GM12878 (cell line): ENCODE data around the gene RIC8B. TPM values are rescaled to one million over a fixed set of nuclear protein-coding genes. Genes with fewer than 3 reads are reported as not detected.

ENCODE experiments used
- BHLHE40 ChIP-seq, 2 experiments: fragments of 450-650 bp in 1 of 2; IDR thresholded peaks; 2 replicates each; pipeline ENCODE4 v1.6.1; 2011 to 2017; ENCODE audit warnings: low read depth in 2 of 2, borderline replicate concordance in 1 of 2, improper control_type of control experiment in 1 of 2, low read length in 1 of 2, mild to moderate bottlenecking in 1 of 2
- CBX5 ChIP-seq: sonication (generic); IDR thresholded peaks from 2 replicates; pipeline ENCODE4 v1.6.1; 2016; ENCODE audit warnings: low read depth, moderate library complexity, mild to moderate bottlenecking, inconsistent platforms
- CTCF ChIP-seq, 3 experiments: IDR thresholded peaks in 2 of 3; conservative IDR thresholded peaks in 1 of 3; 2 replicates each; pipeline ENCODE4 v1.5.1; 2011; ENCODE audit warnings: low read depth in 3 of 3, low read length in 3 of 3, mild to moderate bottlenecking in 3 of 3, control low read depth in 2 of 3, moderate library complexity in 2 of 3, inconsistent platforms in 1 of 3, mixed read lengths in 1 of 3; ENCODE audit not compliant: control insufficient read depth in 2 of 3, insufficient read depth in 1 of 3; ENCODE audit errors: extremely low read depth in 1 of 3
- FOXK2 ChIP-seq: fragments of 450-650 bp; IDR thresholded peaks from 2 replicates; pipeline ENCODE4 v1.6.1; 2017; ENCODE audit warnings: mild to moderate bottlenecking, moderate library complexity
- HDAC2 ChIP-seq: fragments of 200-600 bp; sonication (generic); IDR thresholded peaks from 2 replicates; pipeline ENCODE4 v1.6.1; 2017
- KDM1A ChIP-seq: fragments of 200-600 bp; sonication (generic); IDR thresholded peaks from 2 replicates; pipeline ENCODE4 v1.6.1; 2016; ENCODE audit warnings: borderline replicate concordance
- MYC ChIP-seq: IDR thresholded peaks from 2 replicates; pipeline ENCODE4 v1.6.1; 2011; ENCODE audit warnings: mild to moderate bottlenecking, low read length, moderate library complexity, inconsistent platforms; ENCODE audit not compliant: insufficient read depth, insufficient replicate concordance, insufficient read length, severe bottlenecking
- RAD21 ChIP-seq: IDR thresholded peaks from 2 replicates; pipeline ENCODE4 v1.6.1; 2011; ENCODE audit warnings: mild to moderate bottlenecking, low read depth, low read length, moderate library complexity; ENCODE audit not compliant: insufficient read depth
- REST ChIP-seq: IDR thresholded peaks from 2 replicates; pipeline ENCODE4 v1.6.1; 2012; ENCODE audit warnings: mild to moderate bottlenecking, low read depth, low read length
- SMC3 ChIP-seq: IDR thresholded peaks from 2 replicates; pipeline ENCODE4 v1.6.1; 2011; ENCODE audit warnings: low read length, improper control_type of control experiment, borderline replicate concordance
- SP1 ChIP-seq: IDR thresholded peaks from one replicate; pipeline ENCODE4 v1.6.1; 2011; ENCODE audit warnings: low read depth, low read length
- SUZ12 ChIP-seq: fragments of 200-600 bp; sonication (generic); IDR thresholded peaks from one replicate; pipeline ENCODE4 v1.6.1; 2018; ENCODE audit warnings: antibody characterized with exemption, mild to moderate bottlenecking; ENCODE audit not compliant: unreplicated experiment
- TARDBP ChIP-seq: IDR thresholded peaks from 2 replicates; pipeline ENCODE4 v1.6.1; 2016; ENCODE audit warnings: borderline replicate concordance
- ZNF217 ChIP-seq: fragments of 450-650 bp; IDR thresholded peaks from 2 replicates; pipeline ENCODE4 v1.6.1; 2017; ENCODE audit warnings: antibody characterized with exemption, mild to moderate bottlenecking
- ZNF384 ChIP-seq: IDR thresholded peaks from 2 replicates; pipeline ENCODE4 v1.6.1; 2012; ENCODE audit warnings: low read depth, mild to moderate bottlenecking, low read length, improper control_type of control experiment, borderline replicate concordance
- ZNF592 ChIP-seq: fragments of 450-650 bp; IDR thresholded peaks from 2 replicates; pipeline ENCODE4 v1.6.1; 2017; ENCODE audit warnings: mild to moderate bottlenecking, moderate library complexity
- polyA plus RNA-seq, 11 experiments: library from polyadenylated mRNA; depleted of rRNA in 4 of 11; unstranded in 6 of 11; stranded (reverse) in 5 of 11; fragments of >200 nt; fragmentation: Nextera tagmentation in 4 of 11; fragmentation: Illumina TruSeq in 1 of 11; extraction: Ambion mirVana in 4 of 11; extraction: Trizol in 1 of 11; gene quantifications; 1 replicate in 1 of 11; 2 replicates in 10 of 11; pipeline versions ENCODE4 v1.2.1 to v1.2.3, GENCODE V29; 2011 to 2016; ENCODE audit warnings: inconsistent platforms in 2 of 11, missing spikeins in 2 of 11, low read depth in 1 of 11
- total RNA-seq, 4 experiments: library from RNA; depleted of rRNA in 3 of 4; stranded (reverse); fragments of >200 nt in 3 of 4; fragmentation: Illumina TruSeq in 1 of 4; extraction: Trizol in 1 of 4; gene quantifications; 2 replicates each; pipeline versions ENCODE4 v1.2.1 to v1.2.3, GENCODE V29; 2013 to 2021
- TF ChIP-seq, protein P1 (sequence below): fragments of 450-650 bp; IDR thresholded peaks from 2 replicates; pipeline ENCODE4 v1.6.1; 2014; ENCODE audit warnings: mild to moderate bottlenecking

RIC8B gene
- total and polyA plus RNA-seq, 10 of the 15 experiments (the other 5 are each of a cell fraction or from before 2014, with no cell fraction given) = 2.3 to 10.8 (median 6.2) TPM

- TF ChIP-seq ZNF592 (no peak), CTCF (IDR thresholded peaks at IDR 0.05 in 2 of 3, conservative IDR thresholded peaks at IDR 0.05 in 1 of 3; ENCODE audit: control insufficient read depth in 2 of 3, extremely low read depth in 1 of 3, insufficient read depth in 1 of 3, low read depth in 3 of 3, low read length in 3 of 3) (peak; percentile 21 to 50 (median 24); a peak in 4 of 6 replicates), CBX5 (no peak), ZNF217 (no peak), SUZ12 (no peak), FOXK2 (no peak), SP1 (no peak), TARDBP (no peak), BHLHE40 (IDR thresholded peaks at IDR 0.05; ENCODE audit: borderline replicate concordance in 1 of 2, low read depth in 2 of 2, low read length in 1 of 2) (no peak), MYC (no peak), KDM1A (no peak), ZNF384 (no peak), REST (no peak), RAD21 (peak; percentile 44), HDAC2 (no peak), SMC3 (peak; percentile 60; the same call in 1 of the 2 replicates)
- TF ChIP-seq, protein P1, sequence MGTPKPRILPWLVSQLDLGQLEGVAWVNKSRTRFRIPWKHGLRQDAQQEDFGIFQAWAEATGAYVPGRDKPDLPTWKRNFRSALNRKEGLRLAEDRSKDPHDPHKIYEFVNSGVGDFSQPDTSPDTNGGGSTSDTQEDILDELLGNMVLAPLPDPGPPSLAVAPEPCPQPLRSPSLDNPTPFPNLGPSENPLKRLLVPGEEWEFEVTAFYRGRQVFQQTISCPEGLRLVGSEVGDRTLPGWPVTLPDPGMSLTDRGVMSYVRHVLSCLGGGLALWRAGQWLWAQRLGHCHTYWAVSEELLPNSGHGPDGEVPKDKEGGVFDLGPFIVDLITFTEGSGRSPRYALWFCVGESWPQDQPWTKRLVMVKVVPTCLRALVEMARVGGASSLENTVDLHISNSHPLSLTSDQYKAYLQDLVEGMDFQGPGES = no peak
Measured at GRCh38 chr12:106736051-106736957, 38.2 kb upstream of the RIC8B start (continued).
